Gastrocnemius medialis (tissue), 4 donors: ENCODE measurements around the gene DNASE1L3.

Experiments used
- POLR2A ChIP-seq, 2 donors: fragments of 450-650 bp; IDR thresholded peaks; one replicate each; pipeline ENCODE4 v1.6.1; 2017; ENCODE audit warnings: antibody characterized with exemption in 2 of 2, mild to moderate bottlenecking in 2 of 2, moderate library complexity in 2 of 2
- TF ChIP-seq, protein P1 (sequence below), 5 experiments: fragments of 450-650 bp in 3 of 5; fragments of 200-600 bp in 2 of 5; sonication (generic) in 2 of 5; IDR thresholded peaks in 4 of 5; conservative IDR thresholded peaks in 1 of 5; 1 replicate in 4 of 5; 2 replicates in 1 of 5; pipeline ENCODE4 v1.5.1; 2016 to 2019; ENCODE audit warnings: antibody characterized with exemption in 5 of 5, mild to moderate bottlenecking in 3 of 5, moderate library complexity in 3 of 5

DNA sequence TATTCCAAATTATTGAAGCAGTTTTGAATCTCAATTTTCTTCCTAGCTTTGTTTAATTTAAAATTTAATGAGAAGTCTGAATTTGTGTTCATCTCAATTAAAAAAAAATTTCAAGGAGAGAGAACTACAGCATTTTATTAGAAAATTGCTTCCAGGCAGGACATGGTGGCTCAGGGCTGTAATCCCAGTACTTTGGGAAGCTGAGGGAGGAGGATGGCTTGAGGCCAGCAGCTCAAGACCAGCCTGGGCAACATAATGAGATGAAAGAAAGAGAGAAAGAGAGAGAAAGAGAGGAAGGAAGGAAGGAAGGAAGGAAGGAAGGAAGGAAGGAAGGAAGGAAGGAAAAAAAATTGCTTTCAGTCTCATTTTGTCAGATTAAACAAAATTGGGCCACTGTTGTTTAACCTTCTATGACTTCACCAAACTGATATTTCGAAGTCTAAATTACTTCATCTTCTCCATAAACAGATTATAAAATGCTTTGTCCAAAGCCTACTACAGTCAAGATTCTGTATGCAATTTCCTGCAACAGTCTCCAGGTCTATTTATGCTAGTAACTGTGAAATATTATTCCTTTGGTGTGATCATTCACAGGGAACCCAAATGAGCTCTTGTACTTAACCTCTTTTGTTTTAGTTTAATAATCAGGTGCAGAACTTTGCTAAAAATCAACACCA is 20.2 kb upstream of the DNASE1L3 start:
- TF ChIP-seq, protein P1, sequence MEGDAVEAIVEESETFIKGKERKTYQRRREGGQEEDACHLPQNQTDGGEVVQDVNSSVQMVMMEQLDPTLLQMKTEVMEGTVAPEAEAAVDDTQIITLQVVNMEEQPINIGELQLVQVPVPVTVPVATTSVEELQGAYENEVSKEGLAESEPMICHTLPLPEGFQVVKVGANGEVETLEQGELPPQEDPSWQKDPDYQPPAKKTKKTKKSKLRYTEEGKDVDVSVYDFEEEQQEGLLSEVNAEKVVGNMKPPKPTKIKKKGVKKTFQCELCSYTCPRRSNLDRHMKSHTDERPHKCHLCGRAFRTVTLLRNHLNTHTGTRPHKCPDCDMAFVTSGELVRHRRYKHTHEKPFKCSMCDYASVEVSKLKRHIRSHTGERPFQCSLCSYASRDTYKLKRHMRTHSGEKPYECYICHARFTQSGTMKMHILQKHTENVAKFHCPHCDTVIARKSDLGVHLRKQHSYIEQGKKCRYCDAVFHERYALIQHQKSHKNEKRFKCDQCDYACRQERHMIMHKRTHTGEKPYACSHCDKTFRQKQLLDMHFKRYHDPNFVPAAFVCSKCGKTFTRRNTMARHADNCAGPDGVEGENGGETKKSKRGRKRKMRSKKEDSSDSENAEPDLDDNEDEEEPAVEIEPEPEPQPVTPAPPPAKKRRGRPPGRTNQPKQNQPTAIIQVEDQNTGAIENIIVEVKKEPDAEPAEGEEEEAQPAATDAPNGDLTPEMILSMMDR (IDR thresholded peaks at IDR 0.05 in 4 of 5, conservative IDR thresholded peaks at IDR 0.05 in 1 of 5) = no peak
- no peak for TF ChIP-seq POLR2A (IDR thresholded peaks at IDR 0.05)
